HEK293T (cell line): Measurements from ENCODE around the gene WDR46.
"Not testable (repeated sequence)": the region's sequence is repeated elsewhere in the genome, so short reads cannot be mapped to it uniquely, and the experiment has no call there.

ENCODE experiments used
- BHLHE40 ChIP-seq: fragments of 450-650 bp; IDR thresholded peaks from 2 replicates; pipeline ENCODE4 v1.6.1; 2016; ENCODE audit warnings: mild to moderate bottlenecking, moderate library complexity, borderline replicate concordance
- CTBP1 ChIP-seq: fragments of 450-650 bp; IDR thresholded peaks from 2 replicates; pipeline ENCODE4 v1.6.1; 2016; ENCODE audit warnings: borderline replicate concordance
- ELF4 ChIP-seq: fragments of 450-650 bp; IDR thresholded peaks from 2 replicates; pipeline ENCODE4 v1.6.1; 2017; ENCODE audit warnings: antibody characterized with exemption
- FOXA1 ChIP-seq: fragments of 450-650 bp; IDR thresholded peaks from 2 replicates; pipeline ENCODE4 v1.6.1; 2016; ENCODE audit warnings: mild to moderate bottlenecking
- FOXK2 ChIP-seq: fragments of 450-650 bp; IDR thresholded peaks from 2 replicates; pipeline ENCODE4 v1.6.1; 2016; ENCODE audit warnings: mild to moderate bottlenecking
- FOXM1 ChIP-seq: fragments of 450-650 bp; IDR thresholded peaks from 2 replicates; pipeline ENCODE4 v1.6.1; 2017; ENCODE audit warnings: mild to moderate bottlenecking, borderline replicate concordance
- HDGF ChIP-seq: fragments of 450-650 bp; IDR thresholded peaks from 2 replicates; pipeline ENCODE4 v1.6.1; 2017; ENCODE audit warnings: antibody characterized with exemption, borderline replicate concordance
- SUZ12 ChIP-seq: fragments of 450-650 bp; IDR thresholded peaks from 2 replicates; pipeline ENCODE4 v1.6.1; 2016; ENCODE audit warnings: mild to moderate bottlenecking
- TARDBP ChIP-seq: fragments of 450-650 bp; IDR thresholded peaks from 2 replicates; pipeline ENCODE4 v1.6.1; 2016
- ZNF384 ChIP-seq: fragments of 450-650 bp; IDR thresholded peaks from 2 replicates; pipeline ENCODE4 v1.6.1; 2016
- TF ChIP-seq, protein P1 (sequence below): fragments of 450-650 bp; IDR thresholded peaks from 2 replicates; pipeline ENCODE4 v1.6.1; 2016

DNA sequence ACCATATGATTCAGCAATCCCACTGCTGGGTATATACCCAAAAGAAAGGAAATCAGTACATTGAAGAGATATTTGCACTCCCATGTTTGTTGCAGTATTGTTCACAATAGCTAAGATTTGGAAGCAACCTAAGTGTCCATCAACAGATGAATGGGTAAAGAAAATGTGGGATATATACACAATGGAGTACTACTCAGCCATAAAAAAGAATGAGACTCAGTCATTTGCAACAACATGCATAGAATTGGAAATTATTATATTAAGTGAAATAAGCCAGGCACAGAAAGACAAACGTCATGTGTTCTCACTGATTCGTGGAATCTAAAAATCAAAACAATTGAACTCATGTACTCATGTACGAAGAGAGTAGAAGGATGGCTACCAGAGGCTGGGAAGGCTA lies 26.5 kb downstream of the WDR46 start:
- not testable (repeated sequence) for TF ChIP-seq BHLHE40, ZNF384, HDGF, FOXK2, FOXM1, CTBP1, TARDBP, ELF4, FOXA1, SUZ12
- TF ChIP-seq, protein P1, sequence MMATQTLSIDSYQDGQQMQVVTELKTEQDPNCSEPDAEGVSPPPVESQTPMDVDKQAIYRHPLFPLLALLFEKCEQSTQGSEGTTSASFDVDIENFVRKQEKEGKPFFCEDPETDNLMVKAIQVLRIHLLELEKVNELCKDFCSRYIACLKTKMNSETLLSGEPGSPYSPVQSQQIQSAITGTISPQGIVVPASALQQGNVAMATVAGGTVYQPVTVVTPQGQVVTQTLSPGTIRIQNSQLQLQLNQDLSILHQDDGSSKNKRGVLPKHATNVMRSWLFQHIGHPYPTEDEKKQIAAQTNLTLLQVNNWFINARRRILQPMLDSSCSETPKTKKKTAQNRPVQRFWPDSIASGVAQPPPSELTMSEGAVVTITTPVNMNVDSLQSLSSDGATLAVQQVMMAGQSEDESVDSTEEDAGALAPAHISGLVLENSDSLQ: not testable (repeated sequence)
